TTC549 (cell line): ENCODE results near the gene CRLF1.

ENCODE experiments used
- FAIRE-seq: peaks from 2 replicates; lab custom pipeline; 2012; peaks lifted over from hg19 to GRCh38; lab: Jason Lieb, UNC

CRLF1 gene

GRCh38 chr19:18543814-18544475 is 62.7 kb downstream of the CRLF1 start:
- FAIRE-seq: no peak
